COLO668 (cell line): ENCODE measurements around the gene NCOA7.
"Not testable (repeated sequence)": the region's sequence is repeated elsewhere in the genome, so short reads cannot be mapped to it uniquely, and the experiment has no call there.

Experiments used
- DNase-seq: peaks from one replicate; lab custom pipeline; 2025; ENCODE audit not compliant: unreplicated experiment; lab: John Stamatoyannopoulos, UW

Gene NCOA7

DNA sequence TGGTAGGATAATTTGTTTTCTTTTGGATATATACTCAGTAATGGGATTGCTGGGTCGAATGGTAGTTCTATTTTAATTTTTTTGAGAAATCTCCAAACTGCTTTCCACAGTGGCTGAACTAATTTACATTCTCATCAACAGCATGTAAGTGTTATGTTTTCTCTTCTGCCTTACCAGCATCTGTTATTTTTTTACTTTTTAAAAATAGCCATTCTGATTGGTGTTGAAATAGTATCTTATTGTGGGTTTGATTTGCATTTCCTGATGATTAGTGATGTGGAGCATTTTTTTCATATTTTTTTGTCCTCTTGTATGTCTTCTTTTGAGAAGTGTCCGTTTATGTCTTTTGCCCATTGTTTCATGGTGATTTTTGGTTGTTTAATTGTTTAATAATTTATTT, 177.7 kb downstream of the NCOA7 start:
- no peak for DNase-seq

DNA sequence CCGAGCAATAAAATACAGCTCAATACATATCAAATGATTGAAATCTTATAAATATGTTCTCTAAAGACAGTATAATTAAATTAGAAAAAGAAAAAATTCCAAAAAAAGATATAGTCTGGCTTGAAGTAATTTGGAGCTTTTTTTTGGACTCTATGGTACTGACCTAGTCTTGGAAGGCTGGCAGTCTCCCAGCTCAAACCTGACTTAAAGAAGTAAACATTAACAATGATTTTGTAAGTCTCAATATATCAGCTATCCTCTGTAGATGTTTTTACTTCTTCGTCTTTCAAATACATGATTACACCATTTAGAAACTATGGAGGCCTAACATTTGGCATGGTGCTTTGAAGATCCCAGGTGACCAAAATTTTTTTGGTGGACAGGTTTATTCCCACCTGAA, 180.0 kb downstream of the NCOA7 start:
- no peak for DNase-seq

DNA sequence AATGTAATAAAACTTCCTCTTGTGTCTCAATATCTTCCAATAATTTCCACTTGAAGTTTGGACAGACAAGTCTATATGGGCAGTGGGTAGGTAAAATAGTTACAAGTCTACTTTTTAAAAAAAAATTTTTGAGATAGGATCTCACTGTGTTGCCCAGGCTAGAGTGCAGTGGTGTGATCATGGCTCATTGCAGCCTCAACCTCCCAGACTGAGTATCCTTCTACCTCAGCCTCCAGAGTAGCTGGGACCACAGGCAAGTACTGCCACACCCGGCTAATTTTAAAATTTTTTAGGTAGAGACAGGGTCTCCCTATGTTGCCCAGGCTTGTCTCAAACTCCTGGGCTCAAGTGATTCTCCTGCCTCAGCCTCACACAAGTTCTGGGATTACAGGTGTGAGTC, 181.7 kb downstream of the NCOA7 start:
- not testable (repeated sequence) for DNase-seq

DNA sequence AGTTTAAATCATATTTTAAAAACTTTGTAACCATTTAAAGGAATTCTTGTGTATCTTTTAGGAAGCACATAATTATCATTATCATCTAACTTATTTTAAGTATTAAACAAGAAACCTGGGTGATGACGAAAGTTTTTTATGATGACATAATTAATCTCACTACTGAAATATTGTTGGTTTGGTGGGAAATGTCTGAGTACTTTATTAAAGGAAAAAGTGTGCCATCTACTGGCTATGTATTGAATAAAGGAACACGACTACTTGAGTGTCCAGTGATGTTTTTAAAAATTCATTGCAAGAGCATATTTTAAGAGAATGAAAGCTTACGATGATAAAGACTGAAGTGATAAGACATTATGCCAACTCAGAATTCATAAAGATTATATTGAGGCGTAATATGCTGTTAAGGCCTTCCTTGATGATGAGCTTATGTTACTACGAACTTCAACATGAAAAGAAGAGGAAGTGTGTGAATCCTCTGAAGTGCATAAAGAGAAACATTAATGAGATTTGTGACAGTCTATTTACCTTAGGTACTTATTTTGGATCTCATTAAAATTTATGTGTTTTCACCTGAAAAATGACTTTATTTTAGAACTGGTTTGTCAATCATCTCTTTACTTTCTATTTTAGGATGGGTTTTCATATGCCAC, 183.6 kb downstream of the NCOA7 start:
- no peak for DNase-seq

DNA sequence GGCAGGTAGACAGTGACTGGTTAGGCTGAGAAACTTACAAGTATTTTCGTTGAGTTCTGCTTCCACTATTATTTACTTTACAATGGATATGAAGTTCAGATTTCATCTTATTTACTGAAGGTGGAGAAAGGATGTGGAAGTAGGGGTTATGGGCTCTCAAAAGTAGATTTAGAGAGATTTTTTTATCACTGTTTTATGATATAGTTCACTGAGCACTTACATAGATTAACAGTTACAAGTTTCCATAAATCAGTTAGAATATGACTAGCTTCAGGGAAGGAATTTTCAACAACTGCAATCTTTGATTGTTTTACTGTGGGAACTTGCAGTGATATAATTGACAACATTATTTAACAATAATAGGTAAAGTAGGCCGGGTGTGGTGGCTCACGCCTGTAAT, 188.3 kb downstream of the NCOA7 start:
- DNase-seq = no peak
